Measurements from ENCODE around the gene PTPRU.

GRCh38 chr1:29309075-29309474, 72.8 kb downstream of the PTPRU start:
- TF ChIP-seq ZNF114 (CRISPR knock-in tag; IDR thresholded peaks at IDR 0.05): no peak
- no peak for TF ChIP-seq CTCF (conservative IDR thresholded peaks at IDR 0.05; ENCODE audit: low read depth in 2 of 2)
- TF ChIP-seq EZH2 (IDR thresholded peaks at IDR 0.05; ENCODE audit: low read depth, unreplicated experiment): no peak
- TF ChIP-seq CREB1 (CRISPR knock-in tag; IDR thresholded peaks at IDR 0.05; ENCODE audit: low read depth): no peak
- no peak for TF ChIP-seq POLR2AphosphoS5 (IDR thresholded peaks at IDR 0.05; ENCODE audit: low read depth)
- no peak for TF ChIP-seq REST (IDR thresholded peaks at IDR 0.05; ENCODE audit: unreplicated experiment)
- TF ChIP-seq EZH2phosphoT487 (IDR thresholded peaks at IDR 0.05; ENCODE audit: unreplicated experiment): no peak
- TF ChIP-seq ZNF331 (CRISPR knock-in tag; IDR thresholded peaks at IDR 0.05; ENCODE audit: low read depth): no peak

Measured in GM23338 (cell line).